ENCODE measurements around the gene MARCHF6.
"Not testable (repeated sequence)": the region's sequence is repeated elsewhere in the genome, so short reads cannot be mapped to it uniquely, and the experiment has no call there.

The MARCHF6 gene

GRCh38 chr5:10377081-10377480 lies 23.6 kb downstream of the MARCHF6 start:
- no peak for DNase-seq

DNA sequence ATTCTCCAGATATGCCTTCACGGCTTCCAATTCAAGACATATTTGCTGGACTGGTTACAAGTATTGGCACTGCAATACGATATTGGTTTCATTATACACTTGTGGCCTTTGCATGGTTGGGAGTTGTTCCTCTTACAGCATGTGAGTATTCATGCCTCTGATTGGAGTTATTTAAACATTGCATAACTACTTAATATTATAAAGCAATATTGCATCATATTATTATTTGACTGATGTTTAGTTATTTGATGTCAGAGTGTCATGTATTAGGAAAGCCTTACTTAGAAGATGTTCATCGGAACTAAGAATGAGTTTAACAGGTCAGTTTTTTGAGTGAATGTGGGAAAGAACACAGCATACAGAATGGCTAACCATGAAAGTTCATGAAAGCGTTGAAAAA lies 28.3 kb downstream of the MARCHF6 start:
- no peak for DNase-seq

GRCh38 chr5:10384483-10384882 lies 31.0 kb downstream of the MARCHF6 start:
- DNase-seq, result no peak

DNA sequence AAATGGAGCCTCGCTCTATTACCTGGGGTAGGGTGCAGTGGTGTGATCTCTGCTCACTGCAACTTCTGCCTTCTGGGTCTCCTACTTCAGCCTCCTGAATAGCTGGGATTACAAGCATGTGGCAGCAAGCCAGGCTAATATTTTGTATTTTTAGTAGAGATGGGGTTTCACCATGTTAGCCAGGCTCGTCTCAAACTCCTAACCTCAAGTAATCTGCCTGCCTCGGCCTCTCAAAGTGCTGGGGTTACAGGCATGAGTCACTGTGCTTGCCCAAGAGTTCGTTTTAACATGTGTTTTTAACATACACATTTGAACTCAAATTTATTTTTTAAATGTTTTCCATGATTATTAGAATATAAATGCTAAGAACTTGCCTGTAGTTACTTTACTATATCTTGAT lies 34.2 kb downstream of the MARCHF6 start:
- DNase-seq, result no peak

DNA sequence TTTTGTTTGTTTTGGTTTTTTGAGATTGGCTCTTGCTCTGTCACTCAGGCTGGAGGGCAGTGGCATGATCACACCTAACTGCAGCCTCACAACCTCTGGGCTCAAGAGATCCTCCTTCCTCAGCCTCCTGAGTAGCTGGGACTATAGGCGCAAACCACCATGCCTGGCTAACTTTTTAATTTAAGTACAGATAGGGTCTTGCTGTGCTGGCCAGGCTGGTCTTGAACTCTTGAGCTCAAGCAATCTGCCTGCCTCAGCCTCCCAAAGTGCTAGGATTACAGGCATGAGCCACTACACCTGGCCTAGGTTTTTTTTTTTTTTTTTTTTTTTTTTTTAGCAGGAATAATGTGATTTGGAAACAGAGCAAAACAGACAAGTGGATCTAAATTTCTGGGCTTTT lies 37.6 kb downstream of the MARCHF6 start:
- DNase-seq, result no peak

GRCh38 chr5:10392567-10393328 lies 39.3 kb downstream of the MARCHF6 start:
- not testable (repeated sequence) for DNase-seq

DNA sequence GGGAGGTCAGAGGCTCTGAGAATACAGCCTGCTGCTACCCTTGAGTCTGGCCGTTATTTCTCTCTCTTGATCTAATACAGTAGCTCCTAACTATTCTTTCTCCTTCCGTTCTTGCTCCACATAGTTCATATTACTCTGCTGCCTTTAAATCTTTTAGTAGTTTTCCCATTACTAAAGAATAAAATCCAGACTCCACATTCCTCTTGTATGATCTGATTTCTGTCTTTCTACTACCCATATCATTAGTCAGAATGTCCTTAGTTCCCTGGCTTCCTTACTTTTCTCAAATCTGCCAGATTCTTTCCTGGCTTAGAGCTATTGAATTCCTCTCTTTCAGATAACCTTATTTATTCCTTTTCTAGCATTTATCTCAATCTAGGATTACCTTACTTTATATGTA lies 40.0 kb downstream of the MARCHF6 start:
- no peak for DNase-seq

DNA sequence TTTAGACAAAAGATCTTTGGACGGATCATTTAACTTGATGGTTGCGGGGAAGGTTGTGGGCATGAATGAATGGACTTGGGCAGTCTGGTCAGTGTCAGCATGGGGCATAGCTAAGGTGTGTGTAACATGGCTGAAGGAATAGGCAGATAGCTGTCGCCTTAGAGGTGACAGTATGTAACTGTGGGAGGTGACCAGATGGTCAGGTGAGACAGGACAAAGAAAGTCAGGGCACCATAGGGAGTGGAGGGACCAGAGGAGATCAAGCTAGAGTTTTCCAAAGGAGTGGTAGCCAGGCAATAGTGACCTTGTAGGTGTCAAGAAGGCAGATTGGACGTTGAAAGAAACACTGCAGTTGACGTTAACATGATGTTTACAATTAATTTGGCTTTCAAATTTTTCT lies 43.1 kb downstream of the MARCHF6 start:
- DNase-seq, result no peak

- DNase-seq, result no peak
Measured at GRCh38 chr5:10399839-10400238, 46.3 kb downstream of the MARCHF6 start.

DNA sequence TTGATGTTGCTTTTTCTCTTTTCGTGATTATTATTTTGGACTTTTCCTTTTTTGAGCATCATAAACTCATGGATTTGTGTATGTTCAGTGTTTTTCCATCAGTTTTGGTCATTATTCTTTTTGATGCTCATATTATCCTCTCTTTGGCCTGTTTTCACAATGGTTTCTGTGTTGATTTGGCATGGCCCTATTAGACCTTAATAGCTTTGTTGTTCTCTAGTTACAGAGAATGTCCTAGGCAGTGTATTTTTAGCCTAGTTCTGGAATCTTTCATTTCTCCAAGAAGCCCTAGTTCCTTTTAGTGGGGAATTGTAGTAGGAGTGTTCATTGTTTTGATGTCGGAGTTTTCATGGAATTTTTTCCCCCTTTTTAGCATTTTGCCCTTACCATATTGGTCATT lies 46.9 kb downstream of the MARCHF6 start:
- no peak for DNase-seq

GRCh38 chr5:10400831-10401230 lies 47.3 kb downstream of the MARCHF6 start:
- no peak for DNase-seq

DNA sequence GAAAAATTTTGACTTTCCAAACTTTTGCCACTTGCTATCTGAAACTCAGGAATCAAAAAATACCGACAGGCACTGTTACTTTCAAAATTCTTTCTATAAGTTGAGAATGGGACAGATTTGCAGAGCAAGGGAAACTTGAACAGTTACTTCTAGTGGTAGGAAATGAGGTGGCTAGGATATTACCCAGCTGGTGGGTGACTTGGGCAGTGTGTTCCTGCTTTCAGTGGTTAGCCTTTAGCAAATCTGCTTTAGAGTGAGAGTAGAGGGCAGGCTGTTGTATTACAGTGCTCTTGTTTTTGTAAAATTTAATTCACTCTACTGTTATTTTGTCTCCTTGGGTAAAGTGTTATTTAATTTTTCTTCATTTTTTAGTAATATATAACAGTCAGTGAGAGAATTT lies 48.0 kb downstream of the MARCHF6 start:
- DNase-seq, result no peak
